SK-N-SH treated with all-trans-retinoic acid at 6 μM for 48 hours (cell line): ENCODE measurements around the gene NALF2.

Source experiments
- ATAC-seq: fragments of 200-7000 bp; cut with Tn5 transposase; 3 replicates; pipeline ENCODE4 v1.9.1; 2020; ENCODE audit warnings: mild to moderate bottlenecking, moderate library complexity
- ARNTL ChIP-seq: fragments of 450-650 bp; formaldehyde crosslinking; IDR thresholded peaks from 2 replicates; pipeline ENCODE4 v1.5.0; 2020; ENCODE audit warnings: low read depth, mild to moderate bottlenecking, moderate library complexity, borderline replicate concordance
- BACH2 ChIP-seq: fragments of 250-450 bp; sonication (Bioruptor Pico); IDR thresholded peaks from 2 replicates; pipeline ENCODE4 v1.9.0; 2021; ENCODE audit warnings: mild to moderate bottlenecking, borderline replicate concordance
- CREB5 ChIP-seq: fragments of 250-450 bp; sonication (Bioruptor Pico); IDR thresholded peaks from 2 replicates; pipeline ENCODE4 v1.5.1; 2020; ENCODE audit warnings: low read depth, mild to moderate bottlenecking, moderate library complexity
- CSDC2 ChIP-seq: fragments of 250-450 bp; sonication (Bioruptor Pico); IDR thresholded peaks from 2 replicates; pipeline ENCODE4 v1.5.0; 2020; ENCODE audit warnings: mild to moderate bottlenecking, moderate library complexity
- CSRNP3 ChIP-seq: fragments of 250-450 bp; sonication (Bioruptor Pico); IDR thresholded peaks from 2 replicates; pipeline ENCODE4 v1.5.1; 2021; ENCODE audit warnings: mild to moderate bottlenecking, moderate library complexity
- ESRRG ChIP-seq: fragments of 250-450 bp; sonication (Bioruptor Pico); IDR thresholded peaks from 2 replicates; pipeline ENCODE4 v1.6.1; 2021; ENCODE audit warnings: mild to moderate bottlenecking
- GLIS3 ChIP-seq: fragments of 250-450 bp; sonication (Bioruptor Pico); IDR thresholded peaks from 2 replicates; pipeline ENCODE4 v1.5.0; 2020; ENCODE audit warnings: mild to moderate bottlenecking, moderate library complexity
- ISL1 ChIP-seq: fragments of 250-450 bp; sonication (Bioruptor Pico); IDR thresholded peaks from 2 replicates; pipeline ENCODE4 v2.1.2; 2022; ENCODE audit warnings: mild to moderate bottlenecking, moderate library complexity
- OSR1 ChIP-seq: fragments of 250-450 bp; sonication (Bioruptor Pico); IDR thresholded peaks from 2 replicates; pipeline ENCODE4 v1.8.0; 2022; ENCODE audit warnings: moderate library complexity, mild to moderate bottlenecking, inconsistent platforms
- PATZ1 ChIP-seq: fragments of 250-450 bp; sonication (Bioruptor Pico); IDR thresholded peaks from 2 replicates; pipeline ENCODE4 v1.8.0; 2020; ENCODE audit warnings: mild to moderate bottlenecking, moderate library complexity, borderline replicate concordance
- POU6F1 ChIP-seq: fragments of 250-450 bp; sonication (Bioruptor Pico); IDR thresholded peaks from 2 replicates; pipeline ENCODE4 v1.8.0; 2021; ENCODE audit warnings: low read depth, mild to moderate bottlenecking, moderate library complexity, borderline replicate concordance
- PPARA ChIP-seq: fragments of 250-450 bp; sonication (Bioruptor Pico); IDR thresholded peaks from 2 replicates; pipeline ENCODE4 v1.5.0; 2020; ENCODE audit warnings: mild to moderate bottlenecking, borderline replicate concordance
- RARB ChIP-seq: fragments of 250-450 bp; sonication (Bioruptor Pico); IDR thresholded peaks from 2 replicates; pipeline ENCODE4 v1.8.0; 2021; ENCODE audit warnings: mild to moderate bottlenecking, moderate library complexity
- SNAI2 ChIP-seq: fragments of 250-450 bp; sonication (Bioruptor Pico); IDR thresholded peaks from 2 replicates; pipeline ENCODE4 v1.5.0; 2020; ENCODE audit warnings: mild to moderate bottlenecking, moderate library complexity
- TCF4 ChIP-seq: fragments of 250-450 bp; sonication (Bioruptor Pico); IDR thresholded peaks from 2 replicates; pipeline ENCODE4 v1.8.0; 2021; ENCODE audit warnings: mild to moderate bottlenecking, moderate library complexity, borderline replicate concordance
- TOX ChIP-seq: fragments of 250-450 bp; sonication (Bioruptor Pico); IDR thresholded peaks from 2 replicates; pipeline ENCODE4 v1.8.0; 2021; ENCODE audit warnings: mild to moderate bottlenecking, moderate library complexity, borderline replicate concordance
- ZC3H10 ChIP-seq: fragments of 250-450 bp; sonication (Bioruptor Pico); IDR thresholded peaks from 2 replicates; pipeline ENCODE4 v1.5.1; 2021; ENCODE audit warnings: mild to moderate bottlenecking, moderate library complexity
- ZFP3 ChIP-seq: fragments of 250-450 bp; sonication (Bioruptor Pico); IDR thresholded peaks from 2 replicates; pipeline ENCODE4 v1.5.0; 2020; ENCODE audit warnings: mild to moderate bottlenecking, moderate library complexity
- ZFP30 ChIP-seq: fragments of 450-650 bp; formaldehyde crosslinking; IDR thresholded peaks from 2 replicates; pipeline ENCODE4 v1.5.0; 2022; ENCODE audit warnings: mild to moderate bottlenecking, moderate library complexity
- ZNF565 ChIP-seq: fragments of 450-650 bp; formaldehyde crosslinking; conservative IDR thresholded peaks from 2 replicates; pipeline ENCODE4 v1.5.0; 2020; ENCODE audit warnings: low read depth, mild to moderate bottlenecking, moderate library complexity
- ZNF70 ChIP-seq: fragments of 450-650 bp; formaldehyde crosslinking; IDR thresholded peaks from 2 replicates; pipeline ENCODE4 v1.5.0; 2020; ENCODE audit warnings: mild to moderate bottlenecking, moderate library complexity
- ZNF8 ChIP-seq: fragments of 450-650 bp; formaldehyde crosslinking; IDR thresholded peaks from 2 replicates; pipeline ENCODE4 v1.5.0; 2020; ENCODE audit warnings: mild to moderate bottlenecking, moderate library complexity

Gene NALF2

GRCh38 chrX:69493766-69494165, 10.4 kb upstream of the NALF2 start:
- TF ChIP-seq ZNF8 (CRISPR knock-in tag): no peak
- no peak for TF ChIP-seq ZFP3 (CRISPR knock-in tag)
- TF ChIP-seq PATZ1 (CRISPR knock-in tag): no peak
- TF ChIP-seq ZC3H10 (CRISPR knock-in tag): no peak
- TF ChIP-seq OSR1 (CRISPR knock-in tag): no peak
- no peak for TF ChIP-seq ESRRG (CRISPR knock-in tag)
- no peak for TF ChIP-seq RARB
- TF ChIP-seq ISL1 (CRISPR knock-in tag): no peak
- no peak for TF ChIP-seq PPARA (CRISPR knock-in tag)
- no peak for TF ChIP-seq ZNF70 (CRISPR knock-in tag)
- no peak for TF ChIP-seq BACH2
- TF ChIP-seq ZFP30 (CRISPR knock-in tag): no peak
- TF ChIP-seq TOX (CRISPR knock-in tag): no peak
- no peak for TF ChIP-seq GLIS3
- TF ChIP-seq POU6F1: no peak
- no peak for TF ChIP-seq CREB5 (CRISPR knock-in tag)
- no peak for TF ChIP-seq ZNF565
- TF ChIP-seq CSDC2 (CRISPR knock-in tag): no peak
- TF ChIP-seq ARNTL (CRISPR knock-in tag): no peak
- TF ChIP-seq, all 23 proteins: peak for 0
- no peak for ATAC-seq

GRCh38 chrX:69496183-69496582, 7.9 kb upstream of the NALF2 start:
- TF ChIP-seq CSDC2 (CRISPR knock-in tag) (no peak), GLIS3 (no peak), PPARA (CRISPR knock-in tag) (no peak), PATZ1 (CRISPR knock-in tag) (no peak), TCF4 (CRISPR knock-in tag) (no peak), ZC3H10 (CRISPR knock-in tag) (no peak), OSR1 (CRISPR knock-in tag) (no peak), POU6F1 (no peak), ESRRG (CRISPR knock-in tag) (no peak), CSRNP3 (CRISPR knock-in tag) (no peak), RARB (no peak), BACH2 (no peak), ZFP3 (CRISPR knock-in tag) (no peak)
- no peak for ATAC-seq

GRCh38 chrX:69501429-69501828, 2.7 kb upstream of the NALF2 start:
- ATAC-seq: no peak
- TF ChIP-seq TCF4 (CRISPR knock-in tag): no peak
- TF ChIP-seq ZC3H10 (CRISPR knock-in tag): no peak
- no peak for TF ChIP-seq GLIS3
- no peak for TF ChIP-seq ARNTL (CRISPR knock-in tag)
- TF ChIP-seq OSR1 (CRISPR knock-in tag): no peak
- TF ChIP-seq SNAI2 (CRISPR knock-in tag): no peak
- no peak for TF ChIP-seq POU6F1
- no peak for TF ChIP-seq ESRRG (CRISPR knock-in tag)
- TF ChIP-seq ISL1 (CRISPR knock-in tag): no peak
- TF ChIP-seq CSRNP3 (CRISPR knock-in tag): no peak
